ENCODE measurements around the gene HBEGF.

Gene HBEGF

GRCh38 chr5:140324041-140324600 lies 22.3 kb downstream of the HBEGF start:
- ChIA-PET CTCF (interaction anchor here (1.4 to 2.0 kb wide), 3 partner anchors 22 to 49 kb away, joined by 5 to 7 read pairs (median 5); partner anchors contain the start of gene HBEGF), POLR2A (no interaction called here)
- DNase-seq (ENCODE audit: extremely low spot score), result no peak
- no peak for TF ChIP-seq CTCF (IDR thresholded peaks at IDR 0.05; ENCODE audit: control extremely low read depth, extremely low read depth, low read depth, missing control alignments)

- TF ChIP-seq CTCF (IDR thresholded peaks at IDR 0.05; ENCODE audit: control extremely low read depth, extremely low read depth, low read depth, missing control alignments), result no peak
- POLR2A ChIA-PET, result no interaction called here
- no peak for DNase-seq (ENCODE audit: extremely low spot score)
- CTCF ChIA-PET, result interaction anchor here (0.6 to 1.5 kb wide), 3 partner anchors 11 to 24 kb away, joined by 3 read pairs; no protein-coding TSS in a partner anchor
Measured at GRCh38 chr5:140322751-140323731, 23.4 kb downstream of the HBEGF start.

DNA sequence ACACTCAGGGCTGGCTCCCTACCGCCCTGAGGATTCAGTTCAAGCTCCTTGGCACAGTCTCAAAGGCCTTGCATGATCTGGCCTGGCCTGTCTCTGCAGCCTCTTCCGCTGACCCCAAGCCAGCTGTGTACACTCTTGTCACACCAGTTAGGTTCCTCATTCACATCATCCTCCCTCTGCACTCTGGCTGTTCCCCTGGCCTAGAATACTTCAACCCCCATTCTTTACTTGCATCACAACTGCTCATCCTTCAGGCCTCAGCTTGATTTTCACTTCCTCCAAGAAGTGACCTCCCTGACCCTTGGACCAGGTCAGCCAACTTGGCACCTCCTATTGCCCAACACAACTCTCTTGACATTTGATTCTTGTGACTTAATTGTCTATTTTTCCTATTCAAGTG lies 24.6 kb downstream of the HBEGF start:
- POLR2A ChIA-PET, result no interaction called here
- CTCF ChIA-PET, result interaction anchor here (1.0 to 2.4 kb wide), 8 partner anchors 10 to 105 kb away, joined by 3 to 10 read pairs (median 3); partner anchors contain the start of gene HBEGF
- no peak for DNase-seq (ENCODE audit: extremely low spot score)
- no peak for TF ChIP-seq CTCF (IDR thresholded peaks at IDR 0.05; ENCODE audit: control extremely low read depth, extremely low read depth, low read depth, missing control alignments)

DNA sequence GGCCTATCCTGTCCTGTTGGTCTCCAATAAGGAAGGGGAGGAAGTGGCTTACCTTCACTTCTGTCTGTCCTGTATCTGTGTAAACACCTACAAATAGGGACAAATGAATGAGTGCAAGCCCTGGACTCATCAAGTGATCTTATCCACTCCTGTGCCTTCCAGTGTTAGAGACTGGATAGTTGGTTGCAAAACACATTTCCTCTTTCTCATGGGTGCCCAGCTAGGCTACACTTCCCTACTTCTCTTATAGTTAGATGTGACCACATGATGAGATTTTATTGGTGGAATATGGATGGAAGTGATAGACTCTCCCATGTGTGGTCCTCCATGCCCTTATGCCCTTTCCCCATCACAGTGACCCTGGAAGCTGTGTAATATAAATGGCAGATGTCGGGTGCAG lies 26.6 kb downstream of the HBEGF start:
- CTCF ChIA-PET, result interaction anchor here (1.5 to 2.4 kb wide), 2 partner anchors 32 to 47 kb away, joined by 3 to 10 read pairs; no protein-coding TSS in a partner anchor
- POLR2A ChIA-PET, result no interaction called here
- no peak for DNase-seq (ENCODE audit: extremely low spot score)
- no peak for TF ChIP-seq CTCF (IDR thresholded peaks at IDR 0.05; ENCODE audit: control extremely low read depth, extremely low read depth, low read depth, missing control alignments)

- CTCF ChIA-PET, result no interaction called here
- TF ChIP-seq CTCF (IDR thresholded peaks at IDR 0.05; ENCODE audit: control extremely low read depth, extremely low read depth, low read depth, missing control alignments), result no peak
- DNase-seq (ENCODE audit: extremely low spot score), result no peak
- POLR2A ChIA-PET, result no interaction called here
Measured at GRCh38 chr5:140318792-140319191, 27.6 kb downstream of the HBEGF start.

DNA sequence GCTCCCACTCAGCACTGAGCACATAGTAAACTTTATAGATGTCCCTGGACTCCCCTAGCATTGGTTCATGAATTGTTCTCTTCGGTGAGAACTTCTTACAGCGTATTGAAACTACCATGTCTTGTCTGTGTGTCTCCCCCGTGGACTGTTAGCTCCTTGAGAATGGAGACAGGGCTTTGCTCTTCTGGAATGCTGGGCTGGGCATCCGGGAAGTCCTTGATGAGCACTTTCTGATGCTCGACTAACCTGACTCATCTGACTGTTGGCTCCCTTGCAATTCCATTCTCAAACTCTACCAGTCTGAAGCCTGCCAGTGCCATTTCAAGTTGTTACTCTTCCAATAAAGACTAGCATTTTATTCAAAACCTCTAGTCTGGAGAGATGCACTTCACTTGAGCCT lies 28.5 kb downstream of the HBEGF start:
- DNase-seq (ENCODE audit: extremely low spot score), result no peak
- POLR2A ChIA-PET, result no interaction called here
- no peak for TF ChIP-seq CTCF (IDR thresholded peaks at IDR 0.05; ENCODE audit: control extremely low read depth, extremely low read depth, low read depth, missing control alignments)
- CTCF ChIA-PET, result interaction anchor here (1.1 to 4.0 kb wide), 3 partner anchors 13 to 34 kb away, joined by 3 to 15 read pairs (median 4); no protein-coding TSS in a partner anchor

All from GM10248 (cell line).